Motor neuron (in vitro differentiated cells): ENCODE results near the gene CTBS. TPM values are rescaled to one million over a fixed set of nuclear protein-coding genes. Genes with fewer than 3 reads are reported as not detected.

ENCODE experiments used
- total RNA-seq, 8 experiments: library from RNA; unstranded; fragments of 300-600 nt; gene quantifications; 2 replicates each; pipeline versions ENCODE4 v1.2.3 to v1.2.4, GENCODE V29; 2022

The CTBS gene
- total RNA-seq, 8 experiments from 2014 or later, result 2.3 to 15.4 (median 5.5) TPM

Other genes starting within 250 kb of the CTBS start
- gene DNASE2B, start 176.0 kb downstream of the CTBS start, total RNA-seq, result under 1 TPM in 2 of 8 experiments, not detected in 6; 0.38 to 0.66 TPM
- gene RPF1, start 95.2 kb downstream of the CTBS start, total RNA-seq, result 10 to 100 TPM; 38.7 to 77.5 (median 54.8) TPM
- gene SPATA1, start 68.1 kb downstream of the CTBS start, total RNA-seq, result 1 to 10 TPM in 7 of 8 experiments, under 1 TPM in 1; 0.67 to 3.3 (median 1.6) TPM
- gene GNG5, start 67.9 kb downstream of the CTBS start, total RNA-seq, result 100 to 1,000 TPM in 2 of 8 experiments, 10 to 100 TPM in 6; 59.2 to 175 (median 83.1) TPM
- 10 to 100 TPM; 13.5 to 47.6 (median 24.1) TPM for gene SSX2IP, start 116.0 kb upstream of the CTBS start, total RNA-seq